ENCODE results near the gene NRL. TPM values are rescaled to one million over a fixed set of nuclear protein-coding genes. Genes with fewer than 3 reads are reported as not detected.

Gene NRL
- total and polyA plus RNA-seq, 10 of the 15 experiments (the other 5 are each of a cell fraction or from before 2014, with no cell fraction given), result 0.11 to 4.4 (median 2.2) TPM

- TF ChIP-seq POLR2A (IDR thresholded peaks at IDR 0.05; ENCODE audit: low read depth, low read length) (0 out of 2 replicates have a peak, but pooled peaks have one; percentile 34), NKRF (conservative IDR thresholded peaks at IDR 0.05) (no peak)
- H4K20me1 ChIP-seq (ENCODE audit: control insufficient read depth, insufficient read depth), result no peaks in the 10 kb centered on the region
- in situ Hi-C loops (cut with MboI), result no loop called here
- ATAC-seq, result no peak
- POLR2A ChIA-PET, result interaction anchor here (1.0 to 1.3 kb wide), 2 partner anchors 9 to 16 kb away, joined by 3 to 6 read pairs; partner anchors contain the start of genes PSME2 and RNF31
- no peak overlapping the region for H3K4me3 ChIP-seq
- SMC1A ChIA-PET (ENCODE audit: uncharacterized antibody, unreplicated experiment), result interaction anchor here (1.4 kb wide), 1 partner anchor 40 kb away, joined by 7 read pairs; the partner anchor contains the start of genes DCAF11 and NRL
- H3K27me3 ChIP-seq (replicated peaks in 1 of 2; ENCODE audit: control insufficient read depth in 2 of 2, insufficient read depth in 2 of 2, low read length in 1 of 2), result no peaks in the 10 kb centered on the region
- no TSS peak for BruUV-seq (replicated peaks)
- no peak overlapping the region for H3K27ac ChIP-seq (ENCODE audit: control insufficient read depth, insufficient read depth)
- 97% methylated on average over 10 of the region's 10 CpGs for WGBS (ENCODE audit: insufficient coverage, insufficient replicate concordance, low lambda C conversion rate, missing lambda C conversion rate)
- H3K9ac ChIP-seq (ENCODE audit: control insufficient read depth, insufficient read depth, low read length), result no peak overlapping the region
- RAD21 ChIA-PET (ENCODE audit: unreplicated experiment), result interaction anchor here (1.8 kb wide), 1 partner anchor 19 kb away, joined by 4 read pairs; the partner anchor contains the start of gene PSME1
- no peak for FAIRE-seq
- H2AFZ ChIP-seq (ENCODE audit: control insufficient read depth, low read depth, low read length), result no peak overlapping the region
- CTCF ChIA-PET, result interaction anchor here (0.7 to 1.4 kb wide), 2 partner anchors 82 to 153 kb away, joined by 3 read pairs; partner anchors contain the start of gene CIDEB
- DNase-seq (ENCODE audit: low read depth, low spot score), result no peak
- peaks cover 35% of the 10 kb centered on the region in 2 experiments for H3K36me3 ChIP-seq (ENCODE audit: control insufficient read depth in 2 of 2, insufficient read depth in 2 of 2, low read length in 1 of 2)
- no peaks in the 10 kb centered on the region; the same call in 2 of the 3 replicates for H3K9me3 ChIP-seq (replicated peaks; ENCODE audit: control insufficient read depth, insufficient read depth, low read length)
- H3K4me1 ChIP-seq (ENCODE audit: control insufficient read depth, insufficient read depth, low read length), result peaks cover 2% of the 10 kb centered on the region; the same call in 1 of the 2 replicates
- intact Hi-C loops (cut with micrococcal nuclease; ENCODE audit: unreplicated experiment), result no loop called here
- H3K4me2 ChIP-seq (ENCODE audit: control insufficient read depth, insufficient read depth), result no peak overlapping the region
- peaks cover 2% of the 10 kb centered on the region for H3K79me2 ChIP-seq (ENCODE audit: control insufficient read depth, insufficient read depth, low read length)
Observed at GRCh38 chr14:24155100-24155499, 40.4 kb upstream of the NRL start.

- whole genome bisulfite sequencing (ENCODE audit: insufficient coverage, insufficient replicate concordance, low lambda C conversion rate, missing lambda C conversion rate), result 98% methylated on average over 16 of the region's 16 CpGs
- ChIA-PET POLR2A (interaction anchor here (2.0 to 2.6 kb wide), 2 partner anchors 9 to 37 kb away, joined by 9 to 21 read pairs; partner anchors contain the start of genes DCAF11, IRF9 and NRL), RAD21 (ENCODE audit: unreplicated experiment) (no interaction called here), SMC1A (ENCODE audit: uncharacterized antibody, unreplicated experiment) (interaction anchor here (3.6 kb wide), 1 partner anchor 10 kb away, joined by 22 read pairs; the partner anchor contains the start of gene IRF9), CTCF (interaction anchor here (2.2 to 8.2 kb wide), 2 partner anchors 9 to 43 kb away, joined by 6 to 63 read pairs; partner anchors contain the start of gene IRF9)
- no peak overlapping the region for H2AFZ ChIP-seq (ENCODE audit: control insufficient read depth, low read depth, low read length)
- intact Hi-C loops (cut with micrococcal nuclease; ENCODE audit: unreplicated experiment), result no loop called here
- no peak for ATAC-seq
- no TSS peak for BruUV-seq (replicated peaks)
- H3K27me3 ChIP-seq (replicated peaks in 1 of 2; ENCODE audit: control insufficient read depth in 2 of 2, insufficient read depth in 2 of 2, low read length in 1 of 2), result no peaks in the 10 kb centered on the region
- H3K4me2 ChIP-seq (ENCODE audit: control insufficient read depth, insufficient read depth), result no peak overlapping the region
- no peak for FAIRE-seq
- H4K20me1 ChIP-seq (ENCODE audit: control insufficient read depth, insufficient read depth), result no peaks in the 10 kb centered on the region
- in situ Hi-C loops (cut with MboI), result no loop called here
- DNase-seq (ENCODE audit: low read depth, low spot score), result no peak
- no peak for TF ChIP-seq POLR2AphosphoS2 (IDR thresholded peaks at IDR 0.05; ENCODE audit: low read depth, low read length)
- TF ChIP-seq TBL1XR1 (IDR thresholded peaks at IDR 0.05; ENCODE audit: low read depth, low read length), result no peak
- TF ChIP-seq SREBF2 (IDR thresholded peaks at IDR 0.05; ENCODE audit: low read length), result no peak
- no peak for TF ChIP-seq FOXM1 (IDR thresholded peaks at IDR 0.05; ENCODE audit: low read depth, low read length)
- TF ChIP-seq ZNF217 (IDR thresholded peaks at IDR 0.05), result no peak
- no peak for TF ChIP-seq PAX8 (IDR thresholded peaks at IDR 0.05)
- TF ChIP-seq ATF7 (IDR thresholded peaks at IDR 0.05; ENCODE audit: low read depth), result no peak
- peaks cover 29% of the 10 kb centered on the region for H3K79me2 ChIP-seq (ENCODE audit: control insufficient read depth, insufficient read depth, low read length)
- H3K9ac ChIP-seq (ENCODE audit: control insufficient read depth, insufficient read depth, low read length), result no peak overlapping the region
- H3K36me3 ChIP-seq (ENCODE audit: control insufficient read depth in 2 of 2, insufficient read depth in 2 of 2, low read length in 1 of 2), result peaks cover 27 to 31% of the 10 kb centered on the region in 2 experiments
- H3K9me3 ChIP-seq (replicated peaks; ENCODE audit: control insufficient read depth, insufficient read depth, low read length), result no peaks in the 10 kb centered on the region; the same call in 2 of the 3 replicates
- no peak overlapping the region for H3K4me3 ChIP-seq
- no peak overlapping the region for H3K27ac ChIP-seq (ENCODE audit: control insufficient read depth, insufficient read depth)
- no peaks in the 10 kb centered on the region for H3K4me1 ChIP-seq (ENCODE audit: control insufficient read depth, insufficient read depth, low read length)
Observed at GRCh38 chr14:24151404-24152080, 36.8 kb upstream of the NRL start.

All from GM12878 (cell line).